ENCODE results near the gene OTOF. TPM values are rescaled to one million over a fixed set of nuclear protein-coding genes. Genes with fewer than 3 reads are reported as not detected.

OTOF gene
- polyA plus RNA-seq, 2 of the 4 experiments (the other 2 are of a cell fraction), result 0.05 to 0.22 TPM

DNA sequence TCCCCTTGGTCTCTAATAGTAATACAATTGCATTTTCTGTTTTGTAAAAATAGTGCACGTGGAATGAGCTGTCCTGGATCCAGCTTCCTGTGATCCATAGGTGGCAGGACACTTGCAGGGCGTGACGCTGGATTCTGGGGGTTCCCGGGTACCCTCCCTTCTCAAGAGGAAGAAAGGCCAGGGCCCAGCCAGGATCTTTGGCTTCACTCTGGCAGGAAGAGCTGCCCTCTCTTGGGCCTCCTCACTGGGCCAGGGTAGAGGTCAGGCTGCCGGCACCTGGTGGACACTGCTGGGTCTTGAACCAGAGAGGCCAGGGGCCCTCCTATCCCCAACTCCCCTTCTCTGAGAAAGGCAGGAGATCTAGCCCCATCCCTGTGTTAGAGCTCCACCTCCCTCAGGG, 37.8 kb upstream of the OTOF start:
- POLR2A ChIA-PET, result no interaction called here
- ATAC-seq, result no peak
- Histone ChIP-seq H3K4me3 (no peak overlapping the region), H3K4me1 (no peaks in the 10 kb centered on the region), H3K4me2 (no peak overlapping the region), H3K27ac (no peak overlapping the region), H3K9me3 (no peaks in the 10 kb centered on the region)
- WGBS (ENCODE audit: missing lambda C conversion rate), result 70% methylated on average over 5 of the region's 5 CpGs
- no peak for TF ChIP-seq EHF (CRISPR knock-in tag; IDR thresholded peaks at IDR 0.05)
- no peak for TF ChIP-seq ZC3H11A (IDR thresholded peaks at IDR 0.05)
- no peak for TF ChIP-seq RARB (CRISPR knock-in tag; IDR thresholded peaks at IDR 0.05)
- TF ChIP-seq CTCF (IDR thresholded peaks at IDR 0.05), result no peak
- no peak for TF ChIP-seq PHF8 (IDR thresholded peaks at IDR 0.05; ENCODE audit: borderline replicate concordance, low read depth)
- no peak for TF ChIP-seq ZNF302 (CRISPR knock-in tag; IDR thresholded peaks at IDR 0.05)
- TF ChIP-seq JUN (IDR thresholded peaks at IDR 0.05), result no peak
- TF ChIP-seq RNF2 (IDR thresholded peaks at IDR 0.05; ENCODE audit: borderline replicate concordance, low read depth), result no peak
- TF ChIP-seq CHD4 (IDR thresholded peaks at IDR 0.05; ENCODE audit: borderline replicate concordance), result no peak
- no peak for TF ChIP-seq RAD21 (conservative IDR thresholded peaks at IDR 0.05 in 1 of 2, IDR thresholded peaks at IDR 0.05 in 1 of 2)
- TF ChIP-seq TFCP2L1 (CRISPR knock-in tag; IDR thresholded peaks at IDR 0.05), result no peak
- no peak for TF ChIP-seq RCOR1 (IDR thresholded peaks at IDR 0.05; ENCODE audit: low read depth, low read length)
- TF ChIP-seq MAZ (IDR thresholded peaks at IDR 0.05; ENCODE audit: borderline replicate concordance, low read depth, low read length), result no peak
- TF ChIP-seq MYC (IDR thresholded peaks at IDR 0.05; ENCODE audit: borderline replicate concordance, low read length), result no peak
- TF ChIP-seq CEBPB (IDR thresholded peaks at IDR 0.05), result no peak
- no peak for TF ChIP-seq ELK1 (IDR thresholded peaks at IDR 0.05; ENCODE audit: low read depth, low read length)
- CTCF ChIA-PET, result interaction anchor here (1.1 to 11.9 kb wide), 8 partner anchors 9 to 230 kb away, joined by 4 to 167 read pairs (median 10); no protein-coding TSS in a partner anchor
- no peak for DNase-seq (ENCODE audit: low read depth in 1 of 2, low spot score in 1 of 2)
- no peak for FAIRE-seq

- TF ChIP-seq RARB (CRISPR knock-in tag; IDR thresholded peaks at IDR 0.05) (no peak), POLR2A (IDR thresholded peaks at IDR 0.05; ENCODE audit: low read length) (no peak), ZSCAN20 (CRISPR knock-in tag; IDR thresholded peaks at IDR 0.05) (no peak), ZC3H11A (IDR thresholded peaks at IDR 0.05) (no peak), ELK1 (IDR thresholded peaks at IDR 0.05; ENCODE audit: low read depth, low read length) (no peak), PHF8 (IDR thresholded peaks at IDR 0.05; ENCODE audit: borderline replicate concordance, low read depth) (no peak), HMGXB4 (CRISPR knock-in tag; IDR thresholded peaks at IDR 0.05; ENCODE audit: borderline replicate concordance) (no peak), SREBF2 (IDR thresholded peaks at IDR 0.05) (no peak)
- Histone ChIP-seq H3K4me3 (no peak overlapping the region), H3K4me2 (no peak overlapping the region), H3K9me3 (no peaks in the 10 kb centered on the region), H3K4me1 (no peaks in the 10 kb centered on the region), H3K27ac (no peak overlapping the region)
- ChIA-PET CTCF (interaction anchor here (2.6 to 11.9 kb wide), 3 partner anchors 8 to 65 kb away, joined by 11 to 167 read pairs (median 90); no protein-coding TSS in a partner anchor), POLR2A (no interaction called here)
- DNase-seq (ENCODE audit: low read depth in 1 of 2, low spot score in 1 of 2) (no peak), FAIRE-seq (no peak), ATAC-seq (no peak)
- WGBS (ENCODE audit: missing lambda C conversion rate), result 54% methylated on average over 6 of the region's 7 CpGs
These were observed 36.1 kb upstream of the OTOF start for GRCh38 chr2:26514045-26514444.

Data from A549 (cell line).